ENCODE measurements around the gene LOXL3. TPM values are rescaled to one million over a fixed set of nuclear protein-coding genes. Genes with fewer than 3 reads are reported as not detected.
A peak's percentile ranks its signal among the peaks of the same experiment; 100 is the strongest.

Gene LOXL3
- total RNA-seq, 2 experiments from 2014 or later, result 0.25 TPM; not detected in 1

GRCh38 chr2:74532222-74532621 is 21.5 kb downstream of the LOXL3 start:
- Mint-ChIP-seq H3K4me1 (ENCODE audit: low read depth) (peaks cover 36% of the 10 kb centered on the region), H3K4me3 (peak overlapping the region; percentile 74), H3K9me3 (no peaks in the 10 kb centered on the region), H3K27ac (peak overlapping the region; percentile 20), H3K27me3 (no peaks in the 10 kb centered on the region), H3K36me3 (ENCODE audit: low read depth) (peaks cover 35% of the 10 kb centered on the region)
- Histone ChIP-seq H3K36me3 (ENCODE audit: insufficient read depth, low read length) (peaks cover 25% of the 10 kb centered on the region), H3K27ac (ENCODE audit: low read depth in 1 of 2, low read length in 2 of 2) (no peak overlapping the region), H3K27me3 (ENCODE audit: control insufficient read depth in 1 of 2, insufficient read depth in 2 of 2, low read length in 2 of 2) (no peaks in the 10 kb centered on the region), H3K4me3 (ENCODE audit: low read length) (no peak overlapping the region), H3K9me3 (ENCODE audit: control insufficient read depth in 1 of 2, insufficient read depth in 1 of 2, low read length in 2 of 2) (no peaks in the 10 kb centered on the region), H3K4me1 (ENCODE audit: insufficient read depth, low read length) (peaks cover 30% of the 10 kb centered on the region)
- intact Hi-C loops (cut with DNase I, micrococcal nuclease), result loop anchor here (1.0 to 10.0 kb wide), 5 partner anchors 49 to 707 kb away; partner anchors contain the start of genes TTC31 (in 2 of the 2) and STAMBP (in 1 of the 2)
- POLR2A ChIA-PET, result interaction anchor here (0.6 to 3.8 kb wide), 10 partner anchors 15 to 354 kb away, joined by 3 to 27 read pairs (median 3); partner anchors contain the start of genes C2orf81, CCDC142, MOB1A and PCGF1
- DNase-seq (peak in 3 of 14 experiments; percentile 67 to 73 (median 70)), ATAC-seq (ENCODE audit: poor library complexity) (no peak)
- CTCF ChIA-PET, result interaction anchor here (0.7 to 4.6 kb wide), 11 partner anchors 22 to 282 kb away, joined by 3 to 34 read pairs (median 4); partner anchors contain the start of genes CCDC142, INO80B, LBX2 and TTC31
- TF ChIP-seq CTCF (IDR thresholded peaks at IDR 0.05), result peak; percentile 56

GRCh38 chr2:74531666-74532065 is 22.1 kb downstream of the LOXL3 start:
- TF ChIP-seq CTCF (IDR thresholded peaks at IDR 0.05), result no peak
- no peak for DNase-seq
- Histone ChIP-seq H3K9me3 (ENCODE audit: control insufficient read depth in 1 of 2, insufficient read depth in 1 of 2, low read length in 2 of 2) (peaks cover 0 to 3% of the 10 kb centered on the region in 2 experiments), H3K27me3 (ENCODE audit: control insufficient read depth in 1 of 2, insufficient read depth in 2 of 2, low read length in 2 of 2) (no peaks in the 10 kb centered on the region), H3K4me3 (ENCODE audit: low read length) (no peak overlapping the region), H3K36me3 (ENCODE audit: insufficient read depth, low read length) (peaks cover 31% of the 10 kb centered on the region), H3K27ac (ENCODE audit: low read depth in 1 of 2, low read length in 2 of 2) (no peak overlapping the region), H3K4me1 (ENCODE audit: insufficient read depth, low read length) (peaks cover 32% of the 10 kb centered on the region)
- Mint-ChIP-seq H3K9me3 (no peaks in the 10 kb centered on the region), H3K4me1 (ENCODE audit: low read depth) (peaks cover 36% of the 10 kb centered on the region), H3K27me3 (no peaks in the 10 kb centered on the region), H3K36me3 (ENCODE audit: low read depth) (peaks cover 40% of the 10 kb centered on the region), H3K4me3 (peak overlapping the region; percentile 74), H3K27ac (peak overlapping the region; percentile 20)
- ChIA-PET POLR2A (interaction anchor here (0.6 to 3.8 kb wide), 11 partner anchors 14 to 353 kb away, joined by 3 to 27 read pairs (median 3); partner anchors contain the start of genes C2orf81, CCDC142, MOB1A and PCGF1), CTCF (interaction anchor here (0.7 to 4.6 kb wide), 12 partner anchors 15 to 282 kb away, joined by 3 to 34 read pairs (median 4); partner anchors contain the start of genes CCDC142, INO80B, LBX2 and TTC31)
- intact Hi-C loops (cut with DNase I, micrococcal nuclease), result loop anchor here (1.0 to 10.0 kb wide), 6 partner anchors 48 to 707 kb away; partner anchors contain the start of genes TTC31 (in 2 of the 2) and STAMBP (in 1 of the 2)
- ATAC-seq (ENCODE audit: poor library complexity), result no peak

GRCh38 chr2:74530239-74531187 is 23.2 kb downstream of the LOXL3 start:
- H3K27ac ChIP-seq (ENCODE audit: low read depth in 1 of 2, low read length in 2 of 2), result peak overlapping the region; percentile 79 to 86
- H3K27me3 Mint-ChIP-seq, result no peaks in the 10 kb centered on the region
- POLR2A ChIA-PET, result interaction anchor here (0.7 to 3.8 kb wide), 22 partner anchors 10 to 707 kb away, joined by 3 to 37 read pairs (median 9); partner anchors contain the start of genes C2orf81, CCDC142, INO80B and LBX2

More at GRCh38 chr2:74530239-74531187, 23.2 kb downstream of the LOXL3 start:
- intact Hi-C loops (cut with DNase I, micrococcal nuclease), result loop anchor here (1.0 to 10.0 kb wide), 5 partner anchors 24 to 706 kb away; partner anchors contain the start of genes DOK1 (in 1 of the 2) and STAMBP (in 1 of the 2)
- H3K27ac Mint-ChIP-seq, result peak overlapping the region; percentile 84
- Histone ChIP-seq H3K27me3 (ENCODE audit: control insufficient read depth in 1 of 2, insufficient read depth in 2 of 2, low read length in 2 of 2) (no peaks in the 10 kb centered on the region), H3K4me3 (ENCODE audit: low read length) (peak overlapping the region; percentile 84), H3K36me3 (ENCODE audit: insufficient read depth, low read length) (peaks cover 41% of the 10 kb centered on the region), H3K9me3 (ENCODE audit: control insufficient read depth in 1 of 2, insufficient read depth in 1 of 2, low read length in 2 of 2) (peaks cover 0 to 6% of the 10 kb centered on the region in 2 experiments), H3K4me1 (ENCODE audit: insufficient read depth, low read length) (peaks cover 35% of the 10 kb centered on the region)
- no peak for TF ChIP-seq CTCF (IDR thresholded peaks at IDR 0.05)
- H3K4me1 Mint-ChIP-seq (ENCODE audit: low read depth), result peaks cover 42% of the 10 kb centered on the region
- H3K36me3 Mint-ChIP-seq (ENCODE audit: low read depth), result peaks cover 52% of the 10 kb centered on the region
- ATAC-seq (ENCODE audit: poor library complexity) (peak; percentile 21), DNase-seq (peak in 8 of 14 experiments; percentile 21 to 83 (median 40))
- CTCF ChIA-PET, result interaction anchor here (1.4 to 4.6 kb wide), 5 partner anchors 14 to 57 kb away, joined by 3 to 34 read pairs (median 6); partner anchors contain the start of genes CCDC142, PCGF1, TLX2 and TTC31
- no peaks in the 10 kb centered on the region for H3K9me3 Mint-ChIP-seq
- peak overlapping the region; percentile 91 for H3K4me3 Mint-ChIP-seq

Data from CD4-positive, alpha-beta T cell (primary cell).